HG03159 (cell line): ENCODE results near the gene CLVS2.

Source experiments
- ATAC-seq: cut with Tn5 transposase; IDR thresholded peaks from one replicate; pipeline ENCODE4 v1.9.1; 2021; ENCODE audit warnings: mild to moderate bottlenecking, moderate library complexity; ENCODE audit not compliant: unreplicated experiment

Gene CLVS2

GRCh38 chr6:122995921-122996793, at the start of gene CLVS2:
Gene CLVS2, plus strand, starts transcription at chr6:122996235. Its CDS starts 1,543 bp downstream, at chr6:122997778.
- no peak for ATAC-seq

- ATAC-seq, result no peak
Measured at GRCh38 chr6:122947355-122947754, 48.7 kb upstream of the CLVS2 start.

GRCh38 chr6:122953766-122954165, 42.3 kb upstream of the CLVS2 start:
- no peak for ATAC-seq

GRCh38 chr6:122956376-122956775, 39.7 kb upstream of the CLVS2 start:
- ATAC-seq, result no peak

- ATAC-seq, result no peak
Measured at GRCh38 chr6:122962000-122962624, 33.9 kb upstream of the CLVS2 start.

- ATAC-seq, result no peak
Measured at GRCh38 chr6:122969999-122970533, 26.0 kb upstream of the CLVS2 start.

GRCh38 chr6:122977180-122977579, 18.9 kb upstream of the CLVS2 start:
- no peak for ATAC-seq

GRCh38 chr6:122984393-122984792, 11.6 kb upstream of the CLVS2 start:
- no peak for ATAC-seq

- no peak for ATAC-seq
Measured at GRCh38 chr6:122994256-122994655, 1.8 kb upstream of the CLVS2 start.

- ATAC-seq, result no peak
Measured at GRCh38 chr6:122996794-122997505, 915 bp downstream of the CLVS2 start.

- ATAC-seq, result no peak
Measured at GRCh38 chr6:122997541-122998150, 1.6 kb downstream of the CLVS2 start.

- no peak for ATAC-seq
Measured at GRCh38 chr6:122998403-122998975, 2.5 kb downstream of the CLVS2 start.

- ATAC-seq, result no peak
Measured at GRCh38 chr6:123000244-123000770, 4.3 kb downstream of the CLVS2 start.

GRCh38 chr6:123001540-123001939, 5.5 kb downstream of the CLVS2 start:
- no peak for ATAC-seq

- no peak for ATAC-seq
Measured at GRCh38 chr6:123007885-123008284, 11.8 kb downstream of the CLVS2 start.

- ATAC-seq, result no peak
Measured at GRCh38 chr6:123009059-123009458, 13.0 kb downstream of the CLVS2 start.

GRCh38 chr6:123014835-123015234, 18.8 kb downstream of the CLVS2 start:
- ATAC-seq, result no peak

GRCh38 chr6:123016431-123017103, 20.5 kb downstream of the CLVS2 start:
- ATAC-seq, result no peak

- ATAC-seq, result no peak
Measured at GRCh38 chr6:123017104-123017682, 21.2 kb downstream of the CLVS2 start.
